ENCODE results near the gene THAP9. TPM values are rescaled to one million over a fixed set of nuclear protein-coding genes. Genes with fewer than 3 reads are reported as not detected.
"Not testable (repeated sequence)": the region's sequence is repeated elsewhere in the genome, so short reads cannot be mapped to it uniquely, and the experiment has no call there.

The THAP9 gene
- total and polyA plus RNA-seq, 7 donors, result 3.4 to 10.2 (median 7.6) TPM

DNA sequence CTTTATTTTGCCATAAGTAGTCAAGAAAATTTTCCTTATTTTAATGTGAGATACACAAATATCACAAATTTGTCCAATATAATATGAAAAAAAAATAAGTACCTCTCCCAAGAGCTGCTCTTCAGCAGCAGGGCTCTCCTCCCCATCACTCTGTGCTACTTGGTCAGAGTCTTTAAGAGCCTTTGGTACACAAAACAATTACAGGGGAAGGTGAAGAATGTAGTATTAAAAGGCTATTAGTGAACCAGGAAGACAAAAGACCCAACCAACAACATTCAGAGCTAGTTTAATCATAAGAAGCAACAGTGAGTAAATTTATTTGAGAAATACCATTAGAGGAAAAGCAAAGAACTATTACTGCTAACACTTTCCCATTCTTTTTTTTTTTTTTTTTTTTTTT lies 39.0 kb upstream of the THAP9 start:
- no peaks in the 10 kb centered on the region for H3K27me3 ChIP-seq (ENCODE audit: insufficient read depth in 3 of 3, low read length in 2 of 3)
- H3K36me3 ChIP-seq (ENCODE audit: insufficient read depth in 1 of 2, low read depth in 1 of 2), result peaks cover 0 to 91% of the 10 kb centered on the region in 2 donors
- TF ChIP-seq, protein P1, sequence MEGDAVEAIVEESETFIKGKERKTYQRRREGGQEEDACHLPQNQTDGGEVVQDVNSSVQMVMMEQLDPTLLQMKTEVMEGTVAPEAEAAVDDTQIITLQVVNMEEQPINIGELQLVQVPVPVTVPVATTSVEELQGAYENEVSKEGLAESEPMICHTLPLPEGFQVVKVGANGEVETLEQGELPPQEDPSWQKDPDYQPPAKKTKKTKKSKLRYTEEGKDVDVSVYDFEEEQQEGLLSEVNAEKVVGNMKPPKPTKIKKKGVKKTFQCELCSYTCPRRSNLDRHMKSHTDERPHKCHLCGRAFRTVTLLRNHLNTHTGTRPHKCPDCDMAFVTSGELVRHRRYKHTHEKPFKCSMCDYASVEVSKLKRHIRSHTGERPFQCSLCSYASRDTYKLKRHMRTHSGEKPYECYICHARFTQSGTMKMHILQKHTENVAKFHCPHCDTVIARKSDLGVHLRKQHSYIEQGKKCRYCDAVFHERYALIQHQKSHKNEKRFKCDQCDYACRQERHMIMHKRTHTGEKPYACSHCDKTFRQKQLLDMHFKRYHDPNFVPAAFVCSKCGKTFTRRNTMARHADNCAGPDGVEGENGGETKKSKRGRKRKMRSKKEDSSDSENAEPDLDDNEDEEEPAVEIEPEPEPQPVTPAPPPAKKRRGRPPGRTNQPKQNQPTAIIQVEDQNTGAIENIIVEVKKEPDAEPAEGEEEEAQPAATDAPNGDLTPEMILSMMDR (IDR thresholded peaks at IDR 0.05), result no peak
- no peak overlapping the region for H3K27ac ChIP-seq
- H3K4me1 ChIP-seq, result no peaks in the 10 kb centered on the region
- intact Hi-C loops (cut with DNase I), result no loop called here
- no peak overlapping the region for H3K4me3 ChIP-seq
- no peak for DNase-seq
- no peaks in the 10 kb centered on the region for H3K9me3 ChIP-seq
- no peak for ATAC-seq

DNA sequence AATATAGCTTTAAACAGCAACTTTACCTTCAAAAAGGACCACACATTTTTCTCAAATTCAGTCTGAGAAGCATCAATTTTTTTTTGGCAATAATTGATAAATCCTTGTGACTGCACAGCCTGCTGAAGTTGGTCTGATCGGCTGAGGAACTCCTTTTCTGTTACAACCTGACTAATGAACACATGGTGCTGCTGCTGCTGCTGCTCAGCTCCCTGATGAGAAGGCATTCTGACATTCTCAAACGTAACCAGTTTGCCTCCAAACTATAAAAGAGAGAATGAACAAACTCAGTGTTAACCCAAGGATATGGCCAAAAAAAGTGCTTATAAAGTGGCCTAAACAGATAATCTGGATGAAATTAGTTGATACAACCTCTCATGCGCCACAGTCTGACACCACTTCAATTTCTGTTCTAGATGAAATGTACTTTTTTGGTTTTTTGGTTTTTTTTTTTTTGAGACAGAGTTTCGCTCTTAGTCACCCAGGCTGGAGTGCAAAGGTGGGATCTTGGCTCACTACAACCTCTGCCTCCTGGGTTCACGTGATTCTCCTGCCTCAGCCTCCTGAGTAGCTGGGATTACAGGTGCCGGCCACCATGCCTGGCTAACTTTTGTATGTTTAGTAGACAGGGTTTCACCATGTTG lies 36.1 kb upstream of the THAP9 start:
- no peak overlapping the region for H3K4me3 ChIP-seq
- TF ChIP-seq, protein P1 (IDR thresholded peaks at IDR 0.05), result no peak
- H3K27ac ChIP-seq, result no peak overlapping the region
- no peaks in the 10 kb centered on the region for H3K27me3 ChIP-seq (ENCODE audit: insufficient read depth in 3 of 3, low read length in 2 of 3)
- ATAC-seq (no peak), DNase-seq (no peak)
- peaks cover 6 to 99% of the 10 kb centered on the region in 2 donors for H3K36me3 ChIP-seq (ENCODE audit: insufficient read depth in 1 of 2, low read depth in 1 of 2)
- WGBS, 3 donors, result 89 to 91% (median 91%) methylated on average over 6 of the region's 6 CpGs
- no peaks in the 10 kb centered on the region for H3K4me1 ChIP-seq
- intact Hi-C loops (cut with DNase I), result no loop called here
- no peaks in the 10 kb centered on the region for H3K9me3 ChIP-seq

DNA sequence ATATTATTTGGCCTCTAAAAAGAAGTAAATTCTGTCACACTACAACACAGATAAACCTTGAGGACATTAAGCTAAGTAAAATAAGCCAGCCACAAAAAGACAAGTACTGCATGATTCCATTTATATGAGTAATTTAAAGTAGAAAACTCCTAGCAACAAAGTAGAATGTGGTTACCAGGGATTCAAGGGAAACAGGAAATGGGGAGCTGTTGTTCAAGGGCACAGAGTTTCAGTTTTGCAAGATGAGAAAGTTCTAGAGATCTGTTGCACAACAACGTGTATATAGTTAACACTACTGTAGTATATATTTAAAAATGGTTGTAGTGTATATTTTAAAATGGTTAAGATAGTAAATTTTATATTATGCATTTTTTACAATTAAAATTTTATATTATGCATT lies 34.9 kb upstream of the THAP9 start:
- Histone ChIP-seq H3K9me3 (no peaks in the 10 kb centered on the region), H3K4me1 (no peaks in the 10 kb centered on the region), H3K27me3 (ENCODE audit: insufficient read depth in 3 of 3, low read length in 2 of 3) (no peaks in the 10 kb centered on the region), H3K4me3 (no peak overlapping the region), H3K36me3 (ENCODE audit: insufficient read depth in 1 of 2, low read depth in 1 of 2) (peaks cover 11 to 99% of the 10 kb centered on the region in 2 donors), H3K27ac (no peak overlapping the region)
- ATAC-seq, result no peak
- TF ChIP-seq, protein P1 (IDR thresholded peaks at IDR 0.05), result no peak
- DNase-seq, result no peak
- intact Hi-C loops (cut with DNase I), result no loop called here
- WGBS, 3 donors, result 40 to 59% (median 51%) methylated on average over 1 of the region's 1 CpG

DNA sequence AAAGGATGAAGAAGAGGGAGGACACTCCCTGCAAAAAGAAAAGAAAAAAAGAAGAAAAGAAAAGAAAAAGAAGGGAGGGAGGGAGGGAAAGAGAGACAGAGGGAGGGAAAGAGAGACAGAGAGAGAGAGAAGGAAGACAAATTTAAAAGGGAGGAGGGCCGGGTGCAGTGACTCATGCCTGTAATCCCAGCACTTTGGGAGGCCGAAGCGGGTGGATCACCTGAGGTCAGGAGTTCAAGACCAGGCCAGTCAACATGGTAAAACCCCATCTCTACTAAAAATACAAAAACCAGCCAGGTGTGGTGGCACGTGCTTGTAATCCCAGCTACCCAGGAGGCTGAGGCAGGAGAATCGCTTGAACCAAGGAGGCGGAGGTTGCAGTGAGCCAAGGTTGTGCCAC lies 34.5 kb upstream of the THAP9 start:
- H3K27me3 ChIP-seq (ENCODE audit: insufficient read depth in 3 of 3, low read length in 2 of 3); H3K9me3 ChIP-seq; H3K27ac ChIP-seq; DNase-seq; intact Hi-C loops (cut with DNase I); H3K4me1 ChIP-seq; ATAC-seq; H3K4me3 ChIP-seq: not testable (repeated sequence)
- 80 to 87% (median 84%) methylated on average over 6 of the region's 6 CpGs for WGBS, 3 donors
- H3K36me3 ChIP-seq (ENCODE audit: insufficient read depth in 1 of 2, low read depth in 1 of 2), result peaks cover 13 to 99% of the 10 kb centered on the region in 2 donors

DNA sequence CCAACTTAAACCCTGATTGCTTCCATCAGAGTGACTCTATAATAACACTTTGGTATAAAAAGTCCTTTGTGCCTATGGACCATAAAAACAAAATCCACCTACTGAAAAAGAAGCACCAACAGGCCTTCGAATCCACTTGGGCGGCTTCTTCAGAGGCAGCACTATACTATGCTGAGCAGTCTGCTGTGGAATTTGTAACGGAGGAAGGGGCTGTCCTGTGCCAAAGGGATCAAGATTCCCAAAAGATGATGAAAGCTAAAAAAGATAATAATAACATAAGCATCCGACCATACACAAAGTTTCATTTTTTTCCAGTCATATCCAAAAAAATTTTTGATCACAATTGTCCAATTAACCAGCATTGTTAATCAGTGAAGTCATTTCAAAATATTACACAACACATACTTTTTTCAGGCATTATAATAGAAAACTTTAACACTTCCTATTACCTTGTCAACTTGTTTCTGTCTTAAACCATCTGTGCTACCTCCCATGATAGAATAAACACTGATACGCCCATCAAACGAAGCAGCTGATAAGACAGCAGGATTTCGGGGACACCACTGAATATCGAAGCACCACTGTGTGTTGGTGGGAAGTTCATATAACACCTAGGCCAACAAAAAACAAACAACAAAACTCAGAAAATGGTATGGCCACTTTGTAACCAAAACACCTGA lies 33.7 kb upstream of the THAP9 start:
- ATAC-seq, result no peak
- no peaks in the 10 kb centered on the region for H3K27me3 ChIP-seq (ENCODE audit: insufficient read depth in 3 of 3, low read length in 2 of 3)
- no peak overlapping the region for H3K4me3 ChIP-seq
- H3K36me3 ChIP-seq (ENCODE audit: insufficient read depth in 1 of 2, low read depth in 1 of 2), result peaks cover 17 to 99% of the 10 kb centered on the region in 2 donors
- H3K9me3 ChIP-seq, result no peaks in the 10 kb centered on the region
- TF ChIP-seq, protein P1 (IDR thresholded peaks at IDR 0.05), result no peak
- DNase-seq, result no peak
- intact Hi-C loops (cut with DNase I), result no loop called here
- no peaks in the 10 kb centered on the region for H3K4me1 ChIP-seq
- WGBS, 3 donors, result 83 to 88% (median 86%) methylated on average over 8 of the region's 8 CpGs
- no peak overlapping the region for H3K27ac ChIP-seq

Measured in psoas muscle (tissue), 8 donors.